HL-60 (cell line): Measurements from ENCODE around the gene FOXP2.

Experiments
- CTCF ChIP-seq: IDR thresholded peaks from one replicate; pipeline ENCODE4 v1.5.1; 2011; ENCODE audit warnings: low read length, control low read depth, inconsistent platforms; ENCODE audit not compliant: insufficient read depth
- GABPA ChIP-seq: IDR thresholded peaks from 2 replicates; pipeline ENCODE4 v1.6.1; 2012; ENCODE audit warnings: low read depth
- POLR2AphosphoS5 ChIP-seq: IDR thresholded peaks from 2 replicates; pipeline ENCODE4 v1.6.1; 2012; ENCODE audit warnings: low read depth

- TF ChIP-seq POLR2AphosphoS5 (no peak), CTCF (no peak), GABPA (no peak)
Observed at GRCh38 chr7:114534953-114535352, 120.3 kb downstream of the FOXP2 start.
